Tibial nerve (tissue), 4 donors: Measurements from ENCODE around the gene GGCT.

Source experiments
- CTCF ChIP-seq, 5 experiments: fragments of 200-600 bp in 3 of 5; fragments of 450-650 bp in 2 of 5; sonication (generic) in 3 of 5; IDR thresholded peaks; one replicate each; pipeline ENCODE4 v1.5.1; 2016 to 2019; ENCODE audit warnings: antibody characterized with exemption in 5 of 5, mild to moderate bottlenecking in 3 of 5, moderate library complexity in 2 of 5
- EP300 ChIP-seq, 2 donors: sonication (generic); formaldehyde crosslinking; IDR thresholded peaks; one replicate each; pipeline ENCODE4 v1.6.1; 2017; ENCODE audit warnings: antibody characterized with exemption in 2 of 2, mild to moderate bottlenecking in 1 of 2
- POLR2A ChIP-seq, 2 donors: fragments of 450-650 bp; IDR thresholded peaks; one replicate each; pipeline ENCODE4 v1.6.1; 2017; ENCODE audit warnings: antibody characterized with exemption in 2 of 2, mild to moderate bottlenecking in 2 of 2, moderate library complexity in 2 of 2

DNA sequence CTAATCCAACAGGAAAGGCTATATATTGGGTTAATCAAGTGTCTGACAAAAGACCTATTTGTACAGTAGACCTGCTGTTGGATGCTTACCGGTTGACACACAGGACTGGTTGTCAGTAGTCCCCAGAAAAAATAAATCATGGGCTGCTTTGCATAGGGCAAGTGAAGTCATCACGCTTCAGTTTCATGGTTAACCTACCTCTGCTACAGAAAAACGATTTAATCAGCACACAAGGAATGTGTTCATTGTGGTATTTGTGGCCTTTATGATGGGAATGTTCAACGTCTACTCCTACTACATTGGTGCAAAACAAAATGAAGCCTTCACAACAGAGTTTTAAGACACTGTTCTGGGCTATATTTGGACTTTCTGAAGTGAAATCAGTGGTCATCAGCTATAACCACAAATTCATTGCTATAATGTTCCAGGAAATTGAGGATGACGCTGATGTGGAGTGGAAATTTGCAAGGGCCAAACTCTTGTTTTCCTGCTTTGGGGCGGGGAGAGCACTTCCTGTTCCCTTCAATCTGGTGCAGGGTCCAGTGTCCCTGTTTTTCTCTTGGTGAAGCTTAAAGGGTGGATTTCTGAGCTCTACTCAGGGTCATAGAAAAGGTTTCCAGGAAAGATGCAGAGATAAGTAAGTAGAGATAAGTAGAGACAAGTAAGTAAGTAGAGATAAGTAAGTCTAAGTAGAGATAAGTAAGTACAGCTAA lies 39.3 kb upstream of the GGCT start:
- TF ChIP-seq EP300 (IDR thresholded peaks at IDR 0.05), result no peak
- no peak for TF ChIP-seq CTCF (IDR thresholded peaks at IDR 0.05)
- TF ChIP-seq POLR2A (IDR thresholded peaks at IDR 0.05), result no peak
